ES-I3 (cell line): ENCODE measurements around the gene CFAP97D2.

ENCODE experiments used
- H3K36me3 ChIP-seq: 2 replicates; pipeline ENCODE4 v1.6.1; 2013; ENCODE audit warnings: mild to moderate bottlenecking, low read length, control low read depth, moderate library complexity; ENCODE audit not compliant: insufficient read depth
- H3K4me1 ChIP-seq: 2 replicates; pipeline ENCODE4 v1.6.1; 2013; ENCODE audit warnings: mild to moderate bottlenecking, control low read depth, low read length; ENCODE audit not compliant: insufficient read depth
- H3K9ac ChIP-seq: 2 replicates; pipeline ENCODE4 v1.6.1; 2013; ENCODE audit warnings: low read depth, mild to moderate bottlenecking, low read length, moderate library complexity
- H3K9me3 ChIP-seq: 2 replicates; pipeline ENCODE4 v1.6.1; 2013; ENCODE audit warnings: mild to moderate bottlenecking, low read length, moderate library complexity; ENCODE audit not compliant: control insufficient read depth, insufficient read depth

Gene CFAP97D2

DNA sequence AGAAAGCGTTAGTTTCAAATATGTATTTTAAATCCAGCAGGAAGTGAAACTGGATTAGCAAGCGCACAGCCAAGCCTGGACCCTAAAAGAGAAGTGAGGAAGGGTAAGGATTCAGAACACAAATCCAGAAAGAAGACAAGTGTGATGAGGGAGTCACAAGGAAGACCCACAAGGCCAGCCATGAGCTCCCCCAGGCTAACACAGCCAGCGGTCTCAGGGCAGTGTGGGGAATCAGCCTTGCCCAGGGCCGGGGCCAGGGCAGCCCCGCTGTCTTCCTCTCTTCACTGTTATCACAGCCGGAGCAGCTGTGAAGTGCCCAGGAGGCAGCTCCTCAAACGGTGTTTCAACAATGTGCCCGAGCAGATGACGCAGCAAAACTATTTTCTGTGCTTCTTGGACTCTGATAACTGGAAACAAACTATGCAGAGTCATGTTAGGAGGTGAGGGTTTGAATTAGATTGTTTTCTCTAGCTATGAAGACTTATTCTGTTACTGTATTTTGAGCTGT, 43.5 kb downstream of the CFAP97D2 start:
- H3K9ac ChIP-seq, result no peak overlapping the region
- H3K36me3 ChIP-seq, result no peaks in the 10 kb centered on the region
- no peaks in the 10 kb centered on the region for H3K9me3 ChIP-seq
- H3K4me1 ChIP-seq, result peaks cover 5% of the 10 kb centered on the region; the same call in 1 of the 2 replicates

DNA sequence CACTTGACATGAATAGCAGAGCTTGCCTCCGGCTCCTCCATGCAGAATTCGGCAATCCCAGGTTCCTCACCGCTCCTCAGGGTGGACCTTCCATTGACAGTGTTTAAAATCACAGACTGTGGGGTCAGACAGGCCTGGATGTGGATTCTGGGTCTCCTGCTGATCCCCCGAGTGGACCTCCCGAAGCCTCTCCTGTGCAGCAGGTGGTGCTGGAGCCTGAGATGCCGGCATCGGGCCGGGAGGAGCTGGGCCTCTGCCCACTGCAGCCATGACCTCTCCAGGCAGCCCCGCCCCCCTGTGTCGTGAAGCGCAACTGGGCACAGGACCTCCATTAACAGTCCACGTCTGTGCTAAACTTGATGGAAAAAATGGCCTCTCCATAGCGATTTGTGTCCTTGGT, 45.1 kb downstream of the CFAP97D2 start:
- Histone ChIP-seq H3K36me3 (no peaks in the 10 kb centered on the region), H3K9ac (no peak overlapping the region), H3K9me3 (no peaks in the 10 kb centered on the region), H3K4me1 (peaks cover 20% of the 10 kb centered on the region)

DNA sequence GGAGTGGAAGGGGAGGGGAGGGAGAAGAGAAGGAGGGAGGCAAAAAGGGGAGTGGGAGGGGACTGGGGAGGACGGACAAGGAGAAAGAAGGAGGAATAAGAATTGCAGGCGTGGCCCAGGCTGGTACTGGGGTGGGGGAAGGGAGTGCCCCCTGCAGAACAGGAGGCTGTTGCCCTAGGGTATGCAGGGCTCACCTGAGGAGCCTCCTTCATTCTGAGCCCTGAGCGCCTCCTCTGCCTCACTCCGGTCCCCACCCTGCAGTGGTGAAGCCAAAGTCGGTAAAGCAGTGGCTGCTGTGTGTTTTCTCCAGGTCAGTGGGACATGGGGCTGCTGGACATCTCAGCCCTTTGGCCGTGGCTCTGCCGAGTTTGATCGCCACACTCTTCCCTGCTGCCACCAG, 46.6 kb downstream of the CFAP97D2 start:
- Histone ChIP-seq H3K9me3 (no peaks in the 10 kb centered on the region), H3K4me1 (peaks cover 34% of the 10 kb centered on the region), H3K36me3 (no peaks in the 10 kb centered on the region), H3K9ac (no peak overlapping the region)

DNA sequence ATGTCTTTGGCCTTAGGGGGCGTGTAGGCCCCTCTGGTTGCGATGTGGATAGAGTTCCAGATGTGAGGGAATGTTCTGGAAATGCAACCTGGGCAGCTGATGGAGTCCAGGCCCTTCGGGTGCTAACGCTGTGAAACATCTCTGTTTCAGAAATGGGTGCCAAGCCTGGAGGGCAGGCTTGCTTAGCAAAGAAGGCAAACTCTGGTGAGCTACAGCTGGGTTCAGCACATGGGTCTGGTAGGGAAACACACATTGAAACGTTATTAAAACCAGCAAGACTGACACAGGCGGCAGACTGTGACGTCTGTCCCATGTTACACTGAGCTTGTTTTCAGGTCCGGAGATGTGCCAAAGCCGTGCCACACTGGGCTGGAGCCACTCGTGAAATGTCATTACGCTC, 47.0 kb downstream of the CFAP97D2 start:
- peaks cover 37% of the 10 kb centered on the region for H3K4me1 ChIP-seq
- no peaks in the 10 kb centered on the region for H3K9me3 ChIP-seq
- no peaks in the 10 kb centered on the region for H3K36me3 ChIP-seq
- H3K9ac ChIP-seq, result no peak overlapping the region

DNA sequence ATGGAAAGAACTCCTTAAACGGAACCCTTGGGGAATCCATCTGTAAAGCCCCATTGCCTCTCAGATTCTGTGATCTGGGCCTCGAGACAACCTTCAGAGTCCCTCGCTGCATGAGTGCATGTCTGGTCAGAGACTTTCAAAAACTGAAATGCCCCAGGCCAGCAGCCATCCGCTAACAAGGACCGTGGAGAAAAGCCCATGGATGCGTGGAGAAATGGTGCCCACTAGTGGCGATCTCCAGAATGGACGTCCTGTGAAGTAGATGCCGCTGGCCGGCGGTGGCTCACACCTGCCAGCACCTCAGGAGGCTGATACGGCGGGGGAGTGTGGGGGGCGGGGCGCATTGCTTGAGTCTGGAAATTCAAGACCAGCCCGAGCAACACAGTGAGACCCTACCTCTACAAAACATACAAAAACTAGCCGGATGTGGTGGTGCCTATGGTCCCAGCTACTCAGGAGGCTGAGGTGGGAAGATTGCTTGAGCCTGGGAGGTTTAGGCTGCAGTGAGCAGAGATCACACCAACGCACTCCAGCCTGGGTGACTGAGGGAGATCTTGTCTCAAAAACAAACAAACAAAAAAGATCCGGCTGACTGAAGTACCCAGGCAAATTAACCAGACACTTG, 47.8 kb downstream of the CFAP97D2 start:
- Histone ChIP-seq H3K9ac (no peak overlapping the region; the same call in 1 of the 2 replicates), H3K36me3 (no peaks in the 10 kb centered on the region), H3K4me1 (peaks cover 37% of the 10 kb centered on the region), H3K9me3 (no peaks in the 10 kb centered on the region)

DNA sequence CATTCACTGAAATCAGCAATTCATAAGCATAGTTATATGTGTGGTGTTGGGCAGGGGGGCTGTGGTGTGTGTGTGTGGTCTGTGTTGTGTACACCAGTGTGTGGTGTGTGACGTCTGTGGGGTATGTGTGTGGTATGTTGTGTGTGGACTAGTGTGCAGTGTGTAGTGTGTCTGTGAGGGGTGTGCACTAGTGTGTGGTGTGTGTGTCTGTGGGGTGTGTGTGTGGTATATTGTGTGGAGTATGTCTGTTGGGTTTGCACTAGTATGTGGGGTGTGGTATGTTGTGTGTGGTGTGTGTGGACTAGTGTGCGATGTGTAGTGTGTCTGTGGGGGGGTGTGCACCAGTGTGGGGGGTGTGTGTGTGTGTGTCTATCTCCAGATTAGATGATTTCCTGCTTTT, 48.5 kb downstream of the CFAP97D2 start:
- Histone ChIP-seq H3K36me3 (no peaks in the 10 kb centered on the region), H3K9ac (no peak overlapping the region)

DNA sequence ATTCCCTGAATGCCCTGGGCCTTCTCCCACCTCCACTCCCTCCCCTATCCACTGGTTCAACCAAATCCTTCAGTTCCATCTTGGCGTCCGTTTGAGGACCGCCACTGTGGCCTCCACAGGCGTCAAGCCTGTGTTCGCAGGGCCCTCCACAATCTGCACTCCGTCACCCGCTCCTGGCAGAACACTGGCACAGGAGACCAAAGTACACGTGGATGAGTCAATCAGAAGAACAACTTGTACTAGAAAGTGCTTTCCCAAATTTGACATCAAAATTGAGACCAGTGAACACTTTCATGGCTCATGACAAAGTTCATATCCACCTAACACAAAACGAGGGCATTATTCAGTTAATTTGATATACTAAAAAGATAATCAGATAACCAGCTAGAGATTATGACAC, 49.1 kb downstream of the CFAP97D2 start:
- no peaks in the 10 kb centered on the region for H3K9me3 ChIP-seq
- peaks cover 39% of the 10 kb centered on the region for H3K4me1 ChIP-seq
- no peak overlapping the region for H3K9ac ChIP-seq
- no peaks in the 10 kb centered on the region for H3K36me3 ChIP-seq

More for the DNA sequence above, 48.5 kb downstream of the CFAP97D2 start:
- H3K4me1 ChIP-seq, result peaks cover 37% of the 10 kb centered on the region
- no peaks in the 10 kb centered on the region for H3K9me3 ChIP-seq

DNA sequence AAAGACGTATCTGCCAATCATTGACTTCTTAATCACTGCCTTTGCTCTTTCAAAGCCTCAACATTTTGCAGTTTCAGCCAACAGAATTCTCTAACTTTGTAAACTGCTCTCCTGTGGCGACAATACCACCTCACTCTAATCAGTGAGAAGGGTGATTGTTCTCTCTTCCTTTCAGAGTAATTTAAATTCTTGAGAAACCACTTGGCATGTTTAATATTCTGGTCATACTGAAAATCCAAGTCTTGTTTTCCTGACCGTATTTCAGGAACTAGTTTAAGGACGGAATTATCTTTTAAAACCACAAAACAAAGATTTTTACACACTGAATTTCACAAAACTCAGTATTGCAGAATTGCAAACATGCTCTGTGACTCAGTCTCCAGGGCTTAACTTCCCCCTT, 50.4 kb downstream of the CFAP97D2 start:
- H3K9me3 ChIP-seq, result no peaks in the 10 kb centered on the region
- peak overlapping the region; percentile 1; the same call in 1 of the 2 replicates for H3K9ac ChIP-seq
- H3K36me3 ChIP-seq, result no peaks in the 10 kb centered on the region
- H3K4me1 ChIP-seq, result peaks cover 47% of the 10 kb centered on the region

DNA sequence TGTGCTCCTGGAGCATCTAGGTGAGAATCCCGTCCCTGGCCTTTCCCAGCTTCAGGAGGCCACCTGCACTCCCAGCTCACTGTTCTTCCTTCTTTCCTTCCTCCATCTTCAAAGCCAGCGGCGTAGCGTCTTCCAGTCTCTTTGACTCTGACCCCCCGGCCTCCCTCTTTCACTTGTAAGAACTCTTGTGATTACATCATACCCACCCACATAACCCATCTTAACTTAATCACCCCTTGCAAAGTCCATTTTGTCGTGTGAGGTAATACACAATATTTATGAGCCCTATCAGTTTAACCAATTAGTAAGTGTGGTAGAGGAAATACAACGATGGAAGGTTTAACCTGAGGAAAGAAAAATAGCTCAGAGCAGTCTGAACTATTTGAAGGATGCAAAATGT, 51.1 kb downstream of the CFAP97D2 start:
- peaks cover 47% of the 10 kb centered on the region for H3K4me1 ChIP-seq
- no peaks in the 10 kb centered on the region for H3K36me3 ChIP-seq
- peak overlapping the region; percentile 44; the same call in 1 of the 2 replicates for H3K9ac ChIP-seq

DNA sequence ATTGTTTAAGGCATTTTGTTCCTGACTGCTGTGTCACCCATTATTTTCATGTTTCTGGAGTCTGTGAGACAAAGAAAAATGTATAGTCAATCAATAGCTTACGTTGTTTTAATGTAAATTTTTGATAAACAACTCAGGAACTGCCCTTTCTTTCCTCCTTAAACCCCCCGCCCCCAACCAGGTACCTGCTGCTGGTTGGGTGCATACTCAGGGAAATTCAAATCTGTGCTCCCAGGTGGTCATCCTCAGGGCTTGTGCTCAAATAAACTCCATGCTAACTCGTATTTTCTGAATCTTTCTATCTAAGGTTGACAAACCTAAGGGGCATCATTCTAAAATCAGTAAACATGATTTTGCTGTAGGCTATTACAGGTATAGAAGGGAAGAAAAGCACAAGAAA, 51.5 kb downstream of the CFAP97D2 start:
- Histone ChIP-seq H3K9ac (peak overlapping the region; percentile 44; the same call in 1 of the 2 replicates), H3K9me3 (no peaks in the 10 kb centered on the region), H3K4me1 (peaks cover 47% of the 10 kb centered on the region), H3K36me3 (no peaks in the 10 kb centered on the region)

More for the DNA sequence above, 51.1 kb downstream of the CFAP97D2 start:
- no peaks in the 10 kb centered on the region for H3K9me3 ChIP-seq

DNA sequence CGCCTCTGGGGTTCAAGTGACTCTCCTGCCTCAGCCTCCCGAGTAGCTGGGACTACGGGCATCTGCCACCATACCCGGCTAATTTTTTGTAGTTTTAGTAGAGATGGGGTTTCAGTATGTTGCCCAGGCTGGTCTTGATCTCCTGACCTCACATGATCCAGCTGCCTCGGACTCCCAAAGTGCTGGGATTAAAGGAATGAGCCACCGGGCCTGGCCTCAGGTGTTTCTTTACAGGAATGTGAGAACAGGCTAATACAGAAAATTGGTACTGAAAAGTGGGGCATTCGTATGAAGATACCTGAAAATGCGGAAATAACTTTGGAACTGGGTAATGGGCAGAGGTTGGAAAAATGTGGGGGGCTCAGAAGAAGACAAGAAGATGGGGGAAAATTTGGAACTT, 52.8 kb downstream of the CFAP97D2 start:
- H3K4me1 ChIP-seq, result peaks cover 47% of the 10 kb centered on the region
- no peaks in the 10 kb centered on the region for H3K36me3 ChIP-seq
- no peaks in the 10 kb centered on the region for H3K9me3 ChIP-seq
- H3K9ac ChIP-seq, result no peak overlapping the region

DNA sequence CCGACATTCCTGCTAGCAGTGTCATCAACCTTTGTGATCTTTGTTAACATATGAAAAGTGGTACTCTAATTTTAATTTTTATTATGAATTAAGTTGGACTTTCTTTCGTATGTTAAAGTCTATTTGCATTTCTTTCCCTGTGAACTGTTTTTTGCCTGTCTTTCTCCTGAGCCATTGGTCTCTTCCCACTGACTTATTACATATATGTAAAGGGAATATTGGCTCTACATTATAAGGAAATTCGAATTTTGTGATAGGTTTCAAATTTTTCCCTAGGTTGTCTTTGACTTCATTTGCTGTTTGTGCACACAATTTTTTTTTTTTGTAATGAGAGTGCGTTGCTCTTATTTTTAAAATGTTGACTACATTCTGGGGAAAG, 55.2 kb downstream of the CFAP97D2 start:
- Histone ChIP-seq H3K4me1 (peaks cover 26% of the 10 kb centered on the region), H3K36me3 (peaks cover 13% of the 10 kb centered on the region), H3K9ac (peak overlapping the region; percentile 34; the same call in 1 of the 2 replicates), H3K9me3 (no peaks in the 10 kb centered on the region)

DNA sequence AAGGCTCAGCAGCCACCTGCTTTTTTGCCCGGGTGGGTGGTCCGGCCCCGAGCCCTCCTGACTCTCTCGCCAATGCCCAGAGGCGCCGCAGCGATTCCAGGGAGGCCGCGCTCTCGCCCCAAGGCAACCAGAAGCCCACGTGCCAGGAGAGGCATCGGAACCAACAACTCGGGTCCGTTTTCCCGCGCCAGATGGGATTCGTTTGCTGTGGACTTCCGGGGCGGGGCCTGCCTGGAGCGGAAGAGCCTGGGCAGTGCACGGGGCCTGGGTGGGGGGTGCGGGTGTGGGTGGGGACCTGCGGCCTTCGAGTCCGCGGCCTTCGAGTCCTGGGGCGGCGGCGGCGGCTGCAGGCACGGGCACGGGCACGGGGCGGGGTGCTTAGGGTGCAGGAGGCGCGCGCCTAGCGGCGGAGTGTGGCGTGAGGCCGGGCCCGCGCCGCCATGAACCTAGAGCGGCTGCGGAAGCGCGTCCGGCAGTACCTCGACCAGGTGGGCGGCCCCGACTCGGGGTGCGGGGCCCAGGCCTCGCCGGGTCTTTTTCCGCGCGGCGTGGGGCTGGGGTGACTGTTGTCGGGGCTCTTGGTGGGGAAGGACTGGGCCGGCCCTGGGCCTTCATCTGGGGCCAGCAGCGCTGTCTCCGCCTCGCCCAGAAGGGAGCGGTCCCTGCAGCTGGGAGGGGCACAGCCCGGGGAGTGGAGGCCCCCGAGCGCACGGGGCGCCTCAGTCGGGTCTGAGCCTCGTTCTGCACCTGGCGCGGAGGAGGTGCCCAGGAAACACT, 55.8 kb downstream of the CFAP97D2 start, which contains the start of gene CDC16:
Gene CDC16 (plus strand): TSS at position 253 of the 777 bp plus-strand sequence. CDS start 188 bp downstream, at position 441.
- H3K9ac ChIP-seq, result peak within 1 kb of the TSS; percentile 91
- H3K36me3 ChIP-seq, result peaks cover 18% of the 10 kb centered on the region
- H3K9me3 ChIP-seq, result no peaks in the 10 kb centered on the region
- peaks cover 20% of the 10 kb centered on the region for H3K4me1 ChIP-seq

DNA sequence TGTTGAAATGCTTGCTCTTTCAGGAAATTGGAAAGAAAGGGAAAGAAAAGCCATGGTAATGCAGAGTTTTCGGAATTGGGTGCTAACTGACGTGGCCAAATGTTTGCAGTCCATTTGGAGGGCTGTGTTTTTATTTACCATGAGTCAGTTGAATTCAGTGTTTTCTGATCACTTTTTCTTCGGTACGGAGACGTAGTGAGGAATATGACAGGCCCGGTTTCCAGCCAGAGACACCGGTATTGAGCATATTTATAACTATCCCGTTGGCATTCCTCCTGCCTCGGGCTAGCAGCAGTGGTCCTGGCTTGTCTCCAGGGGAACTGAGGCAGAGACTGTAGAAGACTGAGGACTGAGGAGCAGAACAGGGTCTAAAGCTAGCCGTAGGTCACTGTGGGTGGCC, 56.6 kb downstream of the CFAP97D2 start:
- Histone ChIP-seq H3K9ac (peak overlapping the region; percentile 91), H3K4me1 (peaks cover 12% of the 10 kb centered on the region), H3K36me3 (peaks cover 18% of the 10 kb centered on the region), H3K9me3 (no peaks in the 10 kb centered on the region)

DNA sequence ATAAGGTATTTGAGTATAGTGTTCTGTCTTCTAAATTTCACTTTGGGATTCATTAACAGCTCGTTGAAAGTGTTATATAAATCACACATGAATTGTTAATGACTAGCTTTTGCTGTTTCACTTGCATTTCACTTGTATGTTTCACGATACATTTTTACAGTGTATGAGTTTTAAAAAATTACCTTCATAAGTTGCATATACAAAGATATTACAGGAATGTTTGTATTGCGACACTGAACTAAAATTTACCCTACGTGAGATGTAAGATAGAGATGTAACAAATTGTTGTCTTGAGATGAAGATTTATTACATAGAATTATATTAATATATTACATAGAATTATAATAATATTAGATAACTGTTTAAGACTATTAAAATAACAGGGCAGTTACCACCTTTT, 57.2 kb downstream of the CFAP97D2 start:
- Histone ChIP-seq H3K9me3 (no peaks in the 10 kb centered on the region), H3K4me1 (peaks cover 10% of the 10 kb centered on the region), H3K36me3 (peaks cover 20% of the 10 kb centered on the region), H3K9ac (peak overlapping the region; percentile 91)
